Gastroesophageal sphincter (tissue), 4 donors: Measurements from ENCODE around the gene ZNF644. TPM values are rescaled to one million over a fixed set of nuclear protein-coding genes. Genes with fewer than 3 reads are reported as not detected.

ENCODE experiments used
- ATAC-seq: fragments of 150-250 bp; one replicate; pipeline ENCODE4 v1.9.1; 2016; ENCODE audit warnings: mild to moderate bottlenecking, moderate library complexity
- H3K27ac ChIP-seq, 4 donors: fragments of 200-600 bp; sonication (generic) in 3 of 4; 1 replicate in 3 of 4; 2 replicates in 1 of 4; pipeline ENCODE4 v1.5.1; 2016 to 2019
- H3K27me3 ChIP-seq: fragments of 200-600 bp; sonication (generic); one replicate; pipeline ENCODE4 v1.5.1; 2019
- H3K36me3 ChIP-seq, 2 donors: fragments of 200-600 bp; sonication (generic); one replicate each; pipeline ENCODE4 v1.5.1; 2019; ENCODE audit warnings: control low read depth in 1 of 2
- H3K4me1 ChIP-seq, 3 donors: fragments of 200-600 bp; sonication (generic); 1 replicate in 2 of 3; 2 replicates in 1 of 3; pipeline ENCODE4 v1.5.1; 2016 to 2019; ENCODE audit warnings: control low read depth in 2 of 3
- H3K4me3 ChIP-seq, 2 donors: fragments of 200-600 bp; sonication (generic); one replicate each; pipeline ENCODE4 v1.5.1; 2019; ENCODE audit warnings: mild to moderate bottlenecking in 1 of 2, moderate library complexity in 1 of 2
- H3K9me3 ChIP-seq, 3 donors: fragments of 200-600 bp; sonication (generic); one replicate each; pipeline ENCODE4 v1.5.1; 2017 to 2019; ENCODE audit warnings: control low read depth in 2 of 3
- CTCF ChIP-seq, 4 experiments: fragments of 200-600 bp in 2 of 4; fragments of 450-650 bp in 2 of 4; sonication (generic) in 1 of 4; IDR thresholded peaks; one replicate each; pipeline ENCODE4 v1.5.1; 2017 to 2019; ENCODE audit warnings: antibody characterized with exemption in 4 of 4, mild to moderate bottlenecking in 2 of 4, moderate library complexity in 2 of 4
- EP300 ChIP-seq: sonication (generic); formaldehyde crosslinking; IDR thresholded peaks from one replicate; pipeline ENCODE4 v1.6.1; 2017; ENCODE audit warnings: antibody characterized with exemption, mild to moderate bottlenecking
- POLR2A ChIP-seq, 2 donors: fragments of 450-650 bp; IDR thresholded peaks; one replicate each; pipeline ENCODE4 v1.6.1; 2017; ENCODE audit warnings: antibody characterized with exemption in 2 of 2, mild to moderate bottlenecking in 2 of 2, moderate library complexity in 1 of 2
- POLR2AphosphoS5 ChIP-seq: sonication (generic); formaldehyde crosslinking; IDR thresholded peaks from one replicate; pipeline ENCODE4 v1.6.1; 2017; ENCODE audit warnings: antibody characterized with exemption
- WGBS, 2 donors: methylation state at CpG; one replicate each; pipeline ENCODE4 v1.1.5; 2018; ENCODE audit warnings: low coverage in 1 of 2; 5-methylcytosine and 5-hydroxymethylcytosine counted together
- total RNA-seq, 4 donors: library from RNA; depleted of rRNA; stranded (reverse); fragments of >200 nt; gene quantifications; one replicate each; pipeline ENCODE4 v1.1.0, GENCODE V29; 2016

Gene ZNF644
- total RNA-seq, 4 donors from 2014 or later, result 40.2 to 83.3 (median 53.8) TPM

GRCh38 chr1:90963651-90964050, 58.2 kb downstream of the ZNF644 start:
- Histone ChIP-seq H3K27me3 (no peaks in the 10 kb centered on the region), H3K4me3 (no peak overlapping the region), H3K4me1 (peaks cover 0 to 19% (median 0%) of the 10 kb centered on the region in 3 donors), H3K36me3 (no peaks in the 10 kb centered on the region), H3K27ac (no peak overlapping the region), H3K9me3 (no peaks in the 10 kb centered on the region)
- no peak for ATAC-seq
- TF ChIP-seq CTCF (IDR thresholded peaks at IDR 0.05) (no peak), POLR2AphosphoS5 (no peak), EP300 (no peak), POLR2A (IDR thresholded peaks at IDR 0.05) (no peak)
- 60 to 81% methylated on average over 1 of the region's 1 CpG for WGBS, 2 donors

- ATAC-seq, result no peak
- TF ChIP-seq POLR2A (IDR thresholded peaks at IDR 0.05) (no peak), CTCF (IDR thresholded peaks at IDR 0.05) (no peak), POLR2AphosphoS5 (no peak), EP300 (no peak)
- H3K4me1 ChIP-seq, result peaks cover 0 to 19% (median 0%) of the 10 kb centered on the region in 3 donors
- no peaks in the 10 kb centered on the region for H3K27me3 ChIP-seq
- H3K4me3 ChIP-seq, result no peak overlapping the region
- H3K9me3 ChIP-seq, result no peaks in the 10 kb centered on the region
- no peaks in the 10 kb centered on the region for H3K36me3 ChIP-seq
- no peak overlapping the region for H3K27ac ChIP-seq
- 82 to 89% methylated on average over 1 to 2 of the region's 2 CpGs for WGBS, 2 donors
These were observed 58.6 kb downstream of the ZNF644 start for GRCh38 chr1:90963236-90963635.

- no peak overlapping the region for H3K27ac ChIP-seq
- no peak for ATAC-seq
- TF ChIP-seq POLR2AphosphoS5, result no peak
- no peak for TF ChIP-seq CTCF (IDR thresholded peaks at IDR 0.05)
- TF ChIP-seq POLR2A (IDR thresholded peaks at IDR 0.05), result no peak
- no peak for TF ChIP-seq EP300
- no peaks in the 10 kb centered on the region for H3K27me3 ChIP-seq
- no peaks in the 10 kb centered on the region for H3K9me3 ChIP-seq
- no peak overlapping the region for H3K4me3 ChIP-seq
- WGBS, 2 donors, result 88 to 90% methylated on average over 5 of the region's 5 CpGs
- no peaks in the 10 kb centered on the region for H3K36me3 ChIP-seq
- H3K4me1 ChIP-seq, result peaks cover 0 to 22% (median 0%) of the 10 kb centered on the region in 3 donors
These were observed 62.3 kb downstream of the ZNF644 start for GRCh38 chr1:90959352-90960206.

GRCh38 chr1:90957497-90957896, 64.3 kb downstream of the ZNF644 start:
- TF ChIP-seq POLR2A (IDR thresholded peaks at IDR 0.05), result no peak
- no peak for TF ChIP-seq POLR2AphosphoS5
- no peaks in the 10 kb centered on the region for H3K9me3 ChIP-seq
- no peaks in the 10 kb centered on the region for H3K36me3 ChIP-seq
- H3K4me3 ChIP-seq, result no peak overlapping the region
- H3K27ac ChIP-seq, result no peak overlapping the region
- H3K27me3 ChIP-seq, result no peaks in the 10 kb centered on the region
- ATAC-seq, result no peak
- H3K4me1 ChIP-seq, result peaks cover 0 to 4% (median 0%) of the 10 kb centered on the region in 3 donors

GRCh38 chr1:90955769-90956168, 66.1 kb downstream of the ZNF644 start:
- Histone ChIP-seq H3K27ac (no peak overlapping the region), H3K4me1 (peaks cover 0 to 17% (median 0%) of the 10 kb centered on the region in 3 donors), H3K9me3 (no peaks in the 10 kb centered on the region), H3K27me3 (no peaks in the 10 kb centered on the region), H3K36me3 (no peaks in the 10 kb centered on the region), H3K4me3 (no peak overlapping the region)
- WGBS, 2 donors, result 100% methylated on average over 1 of the region's 1 CpG
- TF ChIP-seq CTCF (IDR thresholded peaks at IDR 0.05) (no peak), POLR2A (IDR thresholded peaks at IDR 0.05) (no peak), POLR2AphosphoS5 (no peak), EP300 (no peak)
- no peak for ATAC-seq
